Activated T-cell treated with anti-CD3 and anti-CD28 coated beads, Interleukin-2, amount 50 U/mL, for 48 hours (primary cell): ENCODE results near the gene FRS2.

Experiments
- DNase-seq, 2 experiments: peaks; one replicate each; pipeline ENCODE4 v3.0.0-alpha.2; 2020

Gene FRS2

GRCh38 chr12:69534389-69534822, 64.2 kb downstream of the FRS2 start:
- peak; percentile 46 to 51 for DNase-seq

DNA sequence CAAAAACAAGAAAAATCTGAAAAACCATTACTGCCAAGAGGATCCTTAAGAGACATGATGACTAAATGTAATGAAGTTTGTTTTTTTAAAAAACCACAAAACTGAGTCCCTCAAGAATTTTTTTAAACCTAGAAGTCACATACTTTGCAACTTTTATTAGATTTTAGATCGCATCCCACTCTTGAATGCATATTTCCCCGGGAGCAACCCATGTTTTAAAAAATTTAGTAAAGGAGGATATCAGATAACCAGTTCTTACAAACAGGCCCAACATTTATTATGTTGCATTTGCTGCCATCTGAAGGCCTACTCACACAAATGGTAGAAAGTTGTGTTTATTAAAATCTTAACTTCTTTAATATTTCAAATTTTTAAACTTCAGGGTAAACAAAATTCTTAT, 70.8 kb downstream of the FRS2 start:
- DNase-seq: no peak

DNA sequence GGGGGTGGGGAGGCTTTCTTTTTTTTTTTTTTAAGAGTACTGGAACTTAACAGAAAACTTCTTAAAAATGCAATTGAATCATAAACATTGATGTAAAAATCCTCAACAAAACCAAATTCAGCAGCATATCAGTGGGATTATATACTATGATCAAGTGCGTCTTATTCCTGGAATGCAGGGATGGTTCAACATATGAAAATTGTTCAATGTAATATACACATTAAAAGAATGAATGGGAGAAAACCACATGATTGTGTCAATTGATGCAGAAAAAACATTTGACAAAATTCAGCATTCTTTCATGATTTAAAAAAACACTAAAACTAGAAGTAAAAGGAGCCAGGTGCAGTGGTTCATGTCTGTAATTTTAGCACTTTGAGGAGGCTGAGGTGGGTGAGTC, 73.9 kb downstream of the FRS2 start:
- no peak for DNase-seq

- no peak for DNase-seq
Measured at GRCh38 chr12:69545081-69545480, 74.9 kb downstream of the FRS2 start.

- no peak for DNase-seq
Measured at GRCh38 chr12:69546693-69547438, 76.7 kb downstream of the FRS2 start.

DNA sequence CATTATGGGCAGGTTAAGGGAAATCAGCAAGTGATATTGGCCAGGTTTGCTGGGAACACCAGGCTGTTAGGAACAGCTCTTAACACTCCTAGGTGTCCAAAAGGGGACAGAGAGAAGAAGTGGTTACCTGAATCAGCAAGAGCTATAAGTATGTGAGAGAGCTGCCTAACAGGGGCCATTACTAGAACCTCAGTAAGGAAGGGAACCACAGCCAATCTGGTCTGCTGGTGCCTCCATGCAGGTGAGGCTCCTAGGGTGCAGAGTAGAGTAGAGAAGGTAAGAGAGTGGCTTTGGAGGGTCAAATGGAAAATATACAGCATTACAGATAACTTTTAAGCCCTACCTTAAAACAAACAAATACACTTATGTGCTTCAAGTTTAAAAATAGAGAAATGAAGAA, 78.5 kb downstream of the FRS2 start:
- no peak for DNase-seq

DNA sequence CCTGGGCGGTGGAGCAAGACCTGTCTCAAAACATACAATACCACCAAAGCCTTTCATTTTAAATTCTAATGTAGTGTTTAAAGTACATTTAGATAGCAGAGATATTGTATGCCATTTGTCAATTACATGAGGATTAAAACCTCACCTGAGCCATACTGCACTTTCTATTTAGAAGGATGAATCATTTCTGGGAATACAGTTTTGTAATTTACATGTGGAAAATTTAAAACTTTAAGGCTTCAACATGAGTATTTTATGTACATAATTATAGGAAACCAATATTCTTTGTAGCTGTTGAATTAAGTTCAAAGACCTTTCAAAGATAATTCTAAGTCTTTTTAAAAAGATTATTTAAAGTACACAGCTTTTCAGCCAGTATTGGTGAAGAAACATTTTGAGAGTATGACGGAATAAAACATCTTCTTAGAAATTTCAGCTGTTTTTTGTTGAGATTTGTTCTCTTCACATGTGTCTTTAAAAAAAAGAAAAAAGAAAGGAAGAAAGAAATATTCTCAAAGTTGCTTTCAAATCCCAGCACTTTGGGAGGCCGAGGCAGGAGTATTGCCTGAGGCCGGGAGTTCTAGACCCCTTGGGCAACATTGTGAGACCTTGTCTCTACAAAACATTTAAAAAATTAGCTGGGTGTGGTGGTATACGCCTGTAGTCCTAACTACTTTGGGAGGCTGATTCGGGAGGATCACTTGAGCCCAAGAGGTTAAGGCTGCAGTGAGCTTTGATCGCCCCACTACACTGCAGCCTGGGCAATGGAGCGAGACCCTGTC, 80.6 kb downstream of the FRS2 start:
- no peak for DNase-seq

DNA sequence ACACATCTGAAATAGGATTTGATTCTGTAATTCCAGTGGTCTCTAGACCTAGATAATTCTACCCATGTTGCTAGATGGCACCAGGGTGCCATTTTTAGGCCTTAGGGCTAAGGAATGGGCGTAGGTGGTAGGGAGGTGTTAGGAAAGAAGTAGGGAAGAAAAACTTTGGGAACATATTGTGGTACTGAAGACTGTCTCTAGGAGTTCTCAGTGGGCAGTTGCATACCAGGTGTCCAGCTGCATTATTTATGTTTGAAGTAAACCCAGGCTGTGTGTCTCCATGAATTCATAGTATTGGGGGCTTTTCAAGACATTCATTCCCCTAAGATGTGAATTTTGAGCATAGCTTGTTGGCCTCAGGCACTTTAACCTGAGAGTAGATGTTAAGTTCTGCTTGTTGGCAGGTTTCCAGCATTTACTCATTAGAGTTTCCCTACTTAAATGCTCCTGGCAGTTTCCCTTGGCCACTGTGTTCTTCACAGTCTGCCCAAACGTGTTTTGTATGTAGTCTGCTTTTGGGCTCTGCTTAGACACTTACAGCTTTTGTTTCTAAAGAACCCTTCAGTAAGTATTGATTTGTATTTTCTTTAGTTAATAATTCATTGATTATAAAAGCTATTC, 83.5 kb downstream of the FRS2 start:
- no peak for DNase-seq

DNA sequence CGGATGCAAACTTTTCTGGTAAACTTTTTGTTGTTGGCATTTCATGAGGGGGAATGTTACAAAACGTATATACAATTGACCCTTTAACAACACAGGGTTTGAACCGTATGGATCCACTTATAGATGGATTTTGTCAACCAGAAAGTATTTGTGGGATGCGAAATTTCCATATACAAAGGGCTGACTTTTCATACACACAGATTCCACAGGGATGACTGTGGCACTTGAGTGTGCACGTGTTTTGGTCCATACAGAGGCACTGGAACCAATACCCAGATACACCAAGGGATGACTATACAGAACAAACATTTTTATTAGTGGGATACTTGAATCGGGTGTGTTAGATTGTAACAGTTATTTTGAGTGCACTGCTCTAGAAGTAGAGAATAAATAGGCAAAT, 85.3 kb downstream of the FRS2 start:
- DNase-seq: no peak

GRCh38 chr12:69556383-69556782, 86.2 kb downstream of the FRS2 start:
- DNase-seq: no peak

GRCh38 chr12:69563166-69563762, 93.1 kb downstream of the FRS2 start:
- DNase-seq: no peak

GRCh38 chr12:69566603-69567002, 96.4 kb downstream of the FRS2 start:
- DNase-seq: no peak

GRCh38 chr12:69569236-69569635, 99.0 kb downstream of the FRS2 start:
- no peak for DNase-seq

- DNase-seq: no peak
Measured at GRCh38 chr12:69570000-69570516, 99.9 kb downstream of the FRS2 start.

GRCh38 chr12:69570545-69571399, 100.6 kb downstream of the FRS2 start:
- peak; percentile 43 to 59 for DNase-seq

- no peak for DNase-seq
Measured at GRCh38 chr12:69575346-69575745, 105.2 kb downstream of the FRS2 start.

DNA sequence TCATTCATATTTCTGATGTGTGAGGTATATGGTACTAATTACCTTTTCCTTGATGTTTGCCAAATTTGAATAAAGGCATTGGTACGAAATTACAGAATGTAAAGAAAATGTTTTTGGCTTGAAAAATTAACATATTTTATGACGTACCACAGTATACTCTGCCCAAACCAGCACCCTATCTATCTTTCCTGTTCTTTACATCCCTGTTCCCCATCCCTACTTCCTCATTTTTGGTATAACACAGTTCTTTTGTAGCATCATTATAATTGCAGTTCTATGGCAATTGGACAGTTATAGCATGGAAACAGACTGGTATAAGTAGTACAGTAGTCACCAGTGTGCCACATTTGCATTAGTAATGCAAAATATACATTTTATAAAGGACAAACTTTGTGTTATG, 108.1 kb downstream of the FRS2 start:
- DNase-seq: no peak

GRCh38 chr12:69579029-69579428, 108.8 kb downstream of the FRS2 start:
- no peak for DNase-seq

GRCh38 chr12:69580074-69580473, 109.9 kb downstream of the FRS2 start:
- no peak for DNase-seq

- no peak for DNase-seq
Measured at GRCh38 chr12:69583203-69583602, 113.0 kb downstream of the FRS2 start.

DNA sequence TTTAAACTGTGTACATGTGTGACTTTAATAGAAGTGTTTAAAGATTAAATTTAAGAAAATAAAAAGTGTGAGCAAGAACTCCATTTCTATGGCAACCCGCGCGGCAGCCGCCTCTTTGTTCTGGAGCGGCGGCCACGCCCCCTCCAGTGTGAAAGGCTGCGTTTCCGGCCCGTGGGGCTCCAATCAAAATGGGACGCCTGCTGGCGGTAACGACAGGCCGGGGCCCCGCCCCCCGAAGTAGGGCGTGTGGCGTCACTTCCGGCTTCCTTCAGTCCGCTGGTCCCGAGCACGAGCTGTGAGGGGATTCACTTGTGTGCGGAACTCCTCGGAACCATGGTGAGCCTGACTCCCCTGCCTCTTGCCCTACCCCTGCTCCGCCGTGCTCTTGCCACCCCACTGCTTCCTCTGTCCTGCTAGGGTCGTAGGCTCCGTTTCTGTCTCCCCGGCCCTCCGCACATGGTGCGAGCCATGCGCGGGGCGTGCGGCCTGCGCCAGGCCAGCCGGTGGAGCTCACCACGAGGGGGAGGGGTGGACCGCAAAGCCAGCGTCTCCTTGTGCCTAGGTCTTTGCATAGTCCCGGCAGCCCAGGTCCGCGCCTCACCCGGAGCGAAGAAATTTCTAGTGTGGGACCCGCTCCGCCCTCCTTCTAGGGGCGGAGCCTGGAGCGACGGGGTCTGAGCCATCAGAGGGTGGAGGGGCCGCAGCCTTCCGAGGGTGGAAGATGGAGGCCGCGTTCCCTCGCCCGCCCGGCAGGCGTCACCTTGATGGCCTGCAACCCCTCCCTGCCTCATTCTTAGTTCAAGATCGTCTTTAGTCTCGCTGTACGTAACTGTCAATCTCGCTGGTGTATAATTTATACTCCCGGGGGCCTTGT, 115.2 kb downstream of the FRS2 start, which contains the start of gene CCT2:
Gene CCT2, plus strand, starts transcription at position 271 of the 874 bp plus-strand sequence. Its CDS starts 63 bp downstream, at position 334.
- DNase-seq: peak; percentile 96
